ENCODE measurements around the gene FOXL2.

Gene FOXL2

DNA sequence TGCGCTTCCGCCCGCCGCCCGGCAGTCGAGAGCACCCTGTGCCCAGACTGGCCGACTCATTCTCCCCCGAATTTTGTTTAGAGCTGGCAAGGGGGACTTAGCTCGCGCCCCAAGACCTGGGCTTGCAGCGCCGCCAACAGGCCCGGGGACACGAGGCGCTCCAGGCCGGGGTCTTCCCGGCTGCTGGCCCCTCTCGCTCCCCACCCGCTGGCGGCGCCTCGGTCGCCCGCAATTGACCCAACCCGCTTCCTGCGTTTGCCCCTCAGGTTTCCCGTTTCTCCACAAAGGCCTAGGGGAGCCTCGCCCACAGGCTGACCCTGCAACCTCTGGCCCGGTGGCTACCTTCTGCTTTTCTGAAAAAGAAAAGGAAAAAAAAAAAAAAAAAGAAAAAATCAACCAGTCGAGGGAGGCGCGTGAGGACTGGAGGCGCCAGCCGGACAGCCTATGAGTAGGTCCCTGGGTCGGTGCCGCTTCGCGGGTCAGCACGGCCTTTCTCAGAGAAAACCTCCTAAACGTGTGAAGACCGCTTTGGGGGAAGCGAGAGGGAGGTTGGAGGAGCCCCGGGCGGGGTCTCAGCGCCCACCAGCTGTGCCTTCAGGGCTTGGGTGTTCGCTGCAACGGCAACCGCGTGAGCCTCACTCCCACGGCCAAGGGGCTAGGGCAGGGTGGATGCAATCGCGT is 7.2 kb downstream of the FOXL2 start:
- Histone ChIP-seq H3K4me1 (no peaks in the 10 kb centered on the region), H3K27me3 (peaks cover 100% of the 10 kb centered on the region), H3K9me3 (0 out of 2 replicates have a peak, but pooled peaks cover 4% of the 10 kb centered on the region), H3K36me3 (no peaks in the 10 kb centered on the region), H3K4me3 (ENCODE audit: low read depth, low read length) (no peak overlapping the region)
- TF ChIP-seq, protein P1, sequence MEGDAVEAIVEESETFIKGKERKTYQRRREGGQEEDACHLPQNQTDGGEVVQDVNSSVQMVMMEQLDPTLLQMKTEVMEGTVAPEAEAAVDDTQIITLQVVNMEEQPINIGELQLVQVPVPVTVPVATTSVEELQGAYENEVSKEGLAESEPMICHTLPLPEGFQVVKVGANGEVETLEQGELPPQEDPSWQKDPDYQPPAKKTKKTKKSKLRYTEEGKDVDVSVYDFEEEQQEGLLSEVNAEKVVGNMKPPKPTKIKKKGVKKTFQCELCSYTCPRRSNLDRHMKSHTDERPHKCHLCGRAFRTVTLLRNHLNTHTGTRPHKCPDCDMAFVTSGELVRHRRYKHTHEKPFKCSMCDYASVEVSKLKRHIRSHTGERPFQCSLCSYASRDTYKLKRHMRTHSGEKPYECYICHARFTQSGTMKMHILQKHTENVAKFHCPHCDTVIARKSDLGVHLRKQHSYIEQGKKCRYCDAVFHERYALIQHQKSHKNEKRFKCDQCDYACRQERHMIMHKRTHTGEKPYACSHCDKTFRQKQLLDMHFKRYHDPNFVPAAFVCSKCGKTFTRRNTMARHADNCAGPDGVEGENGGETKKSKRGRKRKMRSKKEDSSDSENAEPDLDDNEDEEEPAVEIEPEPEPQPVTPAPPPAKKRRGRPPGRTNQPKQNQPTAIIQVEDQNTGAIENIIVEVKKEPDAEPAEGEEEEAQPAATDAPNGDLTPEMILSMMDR (IDR thresholded peaks at IDR 0.05; ENCODE audit: low read depth, low read length): no peak
- no peak for DNase-seq

DNA sequence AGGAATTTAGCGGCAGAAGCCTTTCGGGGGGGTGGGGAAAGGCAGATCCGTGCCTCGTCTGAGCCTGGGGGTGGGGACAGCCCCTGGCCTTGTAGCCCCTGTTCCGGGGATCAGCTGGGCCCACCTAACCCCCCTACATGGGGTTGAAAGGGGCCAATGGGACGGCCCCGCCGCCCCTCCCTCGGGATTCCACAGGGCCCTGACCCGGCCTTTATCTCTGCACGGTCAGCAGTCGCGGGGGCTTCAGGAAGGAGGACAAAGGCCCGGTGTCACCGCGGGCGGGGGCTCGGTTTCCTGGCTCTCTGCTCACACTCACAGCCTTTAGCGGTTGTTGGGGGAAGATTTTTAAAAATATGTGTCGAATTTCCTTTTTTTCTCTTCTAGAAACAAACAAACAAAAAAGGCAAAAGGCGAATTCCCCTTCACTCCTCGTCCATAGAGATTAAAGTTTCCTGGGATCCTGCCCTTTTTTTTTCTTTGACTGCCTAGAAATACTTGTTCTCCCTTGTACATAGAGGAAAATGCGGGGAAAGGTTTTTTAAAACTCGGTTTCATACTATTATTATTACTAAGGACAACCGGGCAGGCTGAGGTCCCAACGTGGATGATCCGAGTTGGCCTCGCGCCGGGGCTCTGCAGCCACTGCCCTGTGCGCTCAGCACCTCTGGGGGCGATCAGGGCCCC is 7.9 kb downstream of the FOXL2 start:
- no peak for DNase-seq
- H3K9me3 ChIP-seq: 0 out of 2 replicates have a peak, but pooled peaks cover 4% of the 10 kb centered on the region
- H3K4me3 ChIP-seq (ENCODE audit: low read depth, low read length): no peak overlapping the region
- H3K4me1 ChIP-seq: no peaks in the 10 kb centered on the region
- H3K36me3 ChIP-seq: no peaks in the 10 kb centered on the region
- TF ChIP-seq, protein P1 (IDR thresholded peaks at IDR 0.05; ENCODE audit: low read depth, low read length): no peak
- peaks cover 100% of the 10 kb centered on the region for H3K27me3 ChIP-seq

DNA sequence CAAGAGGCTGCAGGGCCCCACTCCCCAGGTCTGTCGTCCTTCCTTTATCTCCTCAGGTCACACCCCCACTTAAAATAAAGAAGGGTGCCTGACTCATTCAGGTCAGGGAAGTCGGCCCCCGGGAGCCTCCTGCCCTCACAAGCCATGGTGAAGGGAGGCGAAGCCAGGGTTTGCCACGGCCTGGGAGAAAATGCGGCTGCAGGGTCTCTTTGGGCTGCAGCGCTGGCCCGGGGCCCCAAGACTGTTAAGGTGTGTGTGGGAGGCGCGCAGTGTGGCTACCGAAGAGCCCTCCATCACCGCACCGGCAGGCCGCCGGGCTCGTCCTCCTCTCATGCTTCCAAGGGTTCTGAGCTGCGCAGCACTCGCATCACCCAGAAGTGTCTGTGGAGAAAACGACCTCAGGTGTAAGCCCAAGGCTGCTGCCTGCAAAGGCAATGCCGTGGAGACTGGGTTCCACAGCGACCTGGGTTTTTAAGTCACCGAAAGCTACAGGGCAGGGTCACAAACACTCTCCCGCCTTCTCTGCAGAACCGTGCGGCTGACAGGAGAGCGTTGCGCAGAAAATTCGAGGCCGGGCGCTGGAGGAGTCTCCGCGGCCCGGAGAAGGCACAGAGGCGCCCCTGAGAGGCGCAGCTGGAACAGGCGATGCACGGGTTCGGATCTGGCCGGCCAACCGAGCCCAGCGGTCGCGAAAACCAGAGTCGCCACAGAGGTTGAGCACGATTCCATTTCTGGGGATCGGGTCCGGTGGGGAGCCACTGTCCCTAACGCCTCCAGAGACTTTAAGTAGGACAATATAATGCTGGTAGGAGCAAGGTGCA is 8.7 kb downstream of the FOXL2 start:
- Histone ChIP-seq H3K36me3 (no peaks in the 10 kb centered on the region), H3K4me1 (no peaks in the 10 kb centered on the region), H3K27me3 (peaks cover 92% of the 10 kb centered on the region), H3K9me3 (0 out of 2 replicates have a peak, but pooled peaks cover 4% of the 10 kb centered on the region), H3K4me3 (ENCODE audit: low read depth, low read length) (no peak overlapping the region)
- no peak for DNase-seq
- TF ChIP-seq, protein P1 (IDR thresholded peaks at IDR 0.05; ENCODE audit: low read depth, low read length): no peak

DNA sequence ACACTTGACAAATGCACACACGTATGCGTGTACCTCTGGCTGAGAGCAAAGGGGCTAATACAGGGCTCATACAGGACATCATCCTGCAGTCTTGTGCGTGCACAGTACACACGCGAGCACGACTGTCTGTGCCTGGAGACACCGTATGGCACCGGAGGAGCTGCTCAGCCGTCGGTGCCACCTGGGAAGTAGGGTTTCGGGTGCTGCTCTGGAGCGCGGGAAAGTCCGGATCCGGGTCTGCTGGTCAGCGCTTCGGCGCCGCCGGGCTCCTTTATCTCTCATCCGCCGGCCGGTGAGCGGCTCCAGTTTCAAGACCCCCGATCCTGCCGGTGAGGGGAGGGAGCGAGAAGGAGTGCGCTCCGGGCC is 9.3 kb downstream of the FOXL2 start:
- TF ChIP-seq, protein P1 (IDR thresholded peaks at IDR 0.05; ENCODE audit: low read depth, low read length): no peak
- Histone ChIP-seq H3K36me3 (no peaks in the 10 kb centered on the region), H3K4me3 (ENCODE audit: low read depth, low read length) (no peak overlapping the region), H3K27me3 (peaks cover 86% of the 10 kb centered on the region), H3K9me3 (0 out of 2 replicates have a peak, but pooled peaks cover 4% of the 10 kb centered on the region), H3K4me1 (no peaks in the 10 kb centered on the region)
- DNase-seq: no peak

DNA sequence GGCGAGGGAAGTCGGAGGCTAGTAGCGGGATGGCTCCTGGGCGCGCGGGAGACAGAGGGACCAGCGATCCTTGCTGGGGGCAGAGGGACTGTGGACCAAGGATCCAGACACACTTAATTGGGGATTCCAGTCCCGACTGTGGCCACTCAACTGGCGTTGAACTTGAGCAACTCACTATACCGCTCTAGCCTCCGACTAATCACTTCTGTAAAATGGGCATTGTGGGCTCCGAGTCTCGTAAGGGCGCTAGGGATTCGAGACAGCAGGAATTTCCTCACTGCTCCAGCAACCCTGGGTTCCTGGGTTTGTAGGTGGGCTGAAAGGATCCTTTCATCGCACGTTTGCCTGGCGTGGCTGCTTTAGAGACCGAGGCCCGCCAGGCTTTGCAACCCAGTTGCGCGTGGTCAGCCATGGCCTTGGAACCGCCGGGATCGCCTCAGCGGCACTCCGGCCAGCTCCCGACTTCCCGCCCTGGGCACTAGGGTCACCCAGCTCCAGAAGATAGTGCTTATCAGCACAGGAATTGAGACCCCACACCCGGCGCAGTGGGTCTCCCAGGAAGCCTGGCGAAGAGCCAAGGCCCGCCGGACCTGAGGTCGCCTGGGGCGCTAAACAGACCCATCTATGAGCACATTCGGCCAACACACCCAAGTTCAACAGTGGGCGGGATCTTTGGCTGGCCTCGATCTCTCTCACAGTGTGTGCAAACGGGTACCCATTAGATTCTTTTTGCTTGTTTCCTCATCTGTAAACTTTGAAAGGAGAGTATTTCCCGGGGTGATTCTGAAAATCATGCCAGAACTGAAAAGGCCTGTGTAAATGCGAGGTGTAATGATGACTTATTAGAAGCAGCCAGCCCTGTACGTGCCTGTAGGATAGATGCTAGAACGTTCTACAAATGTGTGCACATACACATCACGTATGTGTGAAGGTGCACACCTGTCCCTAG is 9.9 kb downstream of the FOXL2 start:
- Histone ChIP-seq H3K36me3 (no peaks in the 10 kb centered on the region), H3K9me3 (0 out of 2 replicates have a peak, but pooled peaks cover 4% of the 10 kb centered on the region), H3K27me3 (peaks cover 80% of the 10 kb centered on the region), H3K4me3 (ENCODE audit: low read depth, low read length) (peak overlapping the region; percentile 59; the same call in 1 of the 2 replicates), H3K4me1 (no peaks in the 10 kb centered on the region)
- peak; percentile 17 for DNase-seq
- TF ChIP-seq, protein P1 (IDR thresholded peaks at IDR 0.05; ENCODE audit: low read depth, low read length): no peak
